ENCODE data around the gene MCM3. TPM values are rescaled to one million over a fixed set of nuclear protein-coding genes. Genes with fewer than 3 reads are reported as not detected.

Gene MCM3
- polyA plus RNA-seq, 1 of the 3 experiments (the other 2 are of a cell fraction) = 62.4 TPM

DNA sequence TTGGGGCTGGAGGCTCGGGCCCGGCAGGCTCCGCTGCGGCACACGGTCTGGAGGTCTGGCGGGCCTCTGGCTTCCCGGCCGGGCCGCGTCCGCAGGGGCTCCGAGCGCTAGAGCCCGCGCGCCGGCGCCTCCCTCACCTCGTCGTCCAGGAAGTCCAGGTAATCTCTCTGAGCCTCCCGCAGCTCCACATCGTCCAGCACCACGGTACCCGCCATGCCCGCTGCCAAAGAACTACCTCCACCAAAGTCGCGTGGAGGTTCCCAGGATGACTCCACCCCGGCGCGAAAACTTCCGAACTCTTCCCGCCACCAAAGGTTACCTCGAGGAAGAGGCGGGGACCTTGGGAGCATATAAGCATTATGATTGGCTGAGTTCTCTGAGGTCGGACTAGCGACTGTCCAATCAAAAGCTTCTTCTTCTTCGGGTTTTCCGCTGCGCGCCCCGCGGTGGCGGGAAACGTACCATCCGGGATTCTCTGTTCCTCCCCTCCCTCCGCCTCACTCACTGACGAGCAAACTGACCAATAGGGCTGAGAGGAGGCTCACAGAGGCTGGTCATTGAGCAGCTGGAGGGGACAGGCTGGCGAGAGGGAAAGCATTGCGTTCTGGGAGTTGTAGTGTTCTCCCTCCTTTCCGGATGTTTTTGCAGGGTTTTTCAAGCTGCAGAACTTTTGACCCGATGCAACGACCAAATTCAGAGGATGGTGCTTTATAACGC lies at the start of gene MCM3 (continued):
- TF ChIP-seq USF1 (IDR thresholded peaks at IDR 0.05; ENCODE audit: borderline replicate concordance, low read depth) = no peak

DNA sequence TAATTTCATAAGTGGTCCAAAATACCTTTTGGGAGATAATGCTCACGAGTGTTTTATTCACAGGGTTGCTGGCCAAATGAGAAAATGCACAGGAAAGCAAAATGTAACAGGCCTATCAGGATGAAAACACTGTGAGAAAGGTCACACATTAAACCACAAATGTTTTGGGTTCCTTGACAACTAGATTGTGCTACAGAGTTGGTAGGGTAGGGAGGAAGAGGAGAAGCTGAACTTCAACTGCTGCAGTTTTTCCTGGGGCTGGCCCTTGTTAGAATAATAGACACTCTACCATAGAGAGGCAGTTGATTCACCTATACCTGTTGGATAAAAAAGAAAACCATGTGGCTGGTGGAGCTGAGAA lies 49.3 kb upstream of the MCM3 start:
- ChIA-PET CTCF (no interaction called here), POLR2A (no interaction called here)
- Histone ChIP-seq H4K20me1 (ENCODE audit: insufficient read depth) (no peaks in the 10 kb centered on the region), H3K9me3 (no peaks in the 10 kb centered on the region), H2AFZ (ENCODE audit: low read depth) (no peak overlapping the region), H3K4me2 (no peak overlapping the region), H3K4me1 (ENCODE audit: control insufficient read depth in 1 of 2, insufficient read depth in 2 of 2, low read depth in 1 of 2, low read length in 1 of 2) (no peaks in the 10 kb centered on the region; a peak in 1 of 4 replicates), H3K27ac (ENCODE audit: low read depth in 2 of 2, low read length in 1 of 2) (no peak overlapping the region), H3K36me3 (replicated peaks in 1 of 2; ENCODE audit: control insufficient read depth in 1 of 2, insufficient read depth in 2 of 2, low read length in 1 of 2) (no peaks in the 10 kb centered on the region), H3K79me2 (ENCODE audit: insufficient read depth) (no peaks in the 10 kb centered on the region), H3K4me3 (ENCODE audit: low read depth in 2 of 2, low read length in 1 of 2) (no peak overlapping the region), H3F3A (replicated peaks; ENCODE audit: insufficient read depth) (no peaks in the 10 kb centered on the region), H3K9ac (no peak overlapping the region), H3K27me3 (ENCODE audit: insufficient read depth) (no peaks in the 10 kb centered on the region), H3K9me2 (no peaks in the 10 kb centered on the region)
- DNase-seq = no peak
- 48% methylated on average over 1 of the region's 1 CpG for WGBS (ENCODE audit: low lambda C conversion rate)
- TF ChIP-seq NFIC (IDR thresholded peaks at IDR 0.05; ENCODE audit: borderline replicate concordance) (no peak), IRF3 (IDR thresholded peaks at IDR 0.05; ENCODE audit: low read depth, low read length) (no peak), RXRA (IDR thresholded peaks at IDR 0.05; ENCODE audit: borderline replicate concordance, low read depth) (no peak), USF1 (IDR thresholded peaks at IDR 0.05; ENCODE audit: borderline replicate concordance, low read depth) (no peak), FOXM1 (IDR thresholded peaks at IDR 0.05; ENCODE audit: low read depth) (no peak), RCOR1 (IDR thresholded peaks at IDR 0.05; ENCODE audit: low read length) (no peak), FOSL2 (IDR thresholded peaks at IDR 0.05; ENCODE audit: borderline replicate concordance, low read depth) (no peak), TAF1 (IDR thresholded peaks at IDR 0.05; ENCODE audit: borderline replicate concordance, low read depth, low read length) (no peak), RAD21 (IDR thresholded peaks at IDR 0.05; ENCODE audit: low read length) (no peak), TEAD4 (IDR thresholded peaks at IDR 0.05; ENCODE audit: borderline replicate concordance, insufficient read depth) (no peak), NRF1 (IDR thresholded peaks at IDR 0.05; ENCODE audit: low read depth, low read length) (no peak), SIN3A (IDR thresholded peaks at IDR 0.05; ENCODE audit: borderline replicate concordance, low read depth, low read length) (no peak), REST (IDR thresholded peaks at IDR 0.05; ENCODE audit: low read depth, low read length) (no peak), RFX5 (IDR thresholded peaks at IDR 0.05; ENCODE audit: low read length) (no peak)
- TF ChIP-seq, protein P1, sequence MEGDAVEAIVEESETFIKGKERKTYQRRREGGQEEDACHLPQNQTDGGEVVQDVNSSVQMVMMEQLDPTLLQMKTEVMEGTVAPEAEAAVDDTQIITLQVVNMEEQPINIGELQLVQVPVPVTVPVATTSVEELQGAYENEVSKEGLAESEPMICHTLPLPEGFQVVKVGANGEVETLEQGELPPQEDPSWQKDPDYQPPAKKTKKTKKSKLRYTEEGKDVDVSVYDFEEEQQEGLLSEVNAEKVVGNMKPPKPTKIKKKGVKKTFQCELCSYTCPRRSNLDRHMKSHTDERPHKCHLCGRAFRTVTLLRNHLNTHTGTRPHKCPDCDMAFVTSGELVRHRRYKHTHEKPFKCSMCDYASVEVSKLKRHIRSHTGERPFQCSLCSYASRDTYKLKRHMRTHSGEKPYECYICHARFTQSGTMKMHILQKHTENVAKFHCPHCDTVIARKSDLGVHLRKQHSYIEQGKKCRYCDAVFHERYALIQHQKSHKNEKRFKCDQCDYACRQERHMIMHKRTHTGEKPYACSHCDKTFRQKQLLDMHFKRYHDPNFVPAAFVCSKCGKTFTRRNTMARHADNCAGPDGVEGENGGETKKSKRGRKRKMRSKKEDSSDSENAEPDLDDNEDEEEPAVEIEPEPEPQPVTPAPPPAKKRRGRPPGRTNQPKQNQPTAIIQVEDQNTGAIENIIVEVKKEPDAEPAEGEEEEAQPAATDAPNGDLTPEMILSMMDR (IDR thresholded peaks at IDR 0.05) = no peak
- TF ChIP-seq, protein P2, sequence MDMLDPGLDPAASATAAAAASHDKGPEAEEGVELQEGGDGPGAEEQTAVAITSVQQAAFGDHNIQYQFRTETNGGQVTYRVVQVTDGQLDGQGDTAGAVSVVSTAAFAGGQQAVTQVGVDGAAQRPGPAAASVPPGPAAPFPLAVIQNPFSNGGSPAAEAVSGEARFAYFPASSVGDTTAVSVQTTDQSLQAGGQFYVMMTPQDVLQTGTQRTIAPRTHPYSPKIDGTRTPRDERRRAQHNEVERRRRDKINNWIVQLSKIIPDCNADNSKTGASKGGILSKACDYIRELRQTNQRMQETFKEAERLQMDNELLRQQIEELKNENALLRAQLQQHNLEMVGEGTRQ (IDR thresholded peaks at IDR 0.05; ENCODE audit: borderline replicate concordance, low read depth, low read length) = no peak

All from SK-N-SH (cell line).